SK-MEL-5 (cell line): Measurements from ENCODE around the gene HNF1A. TPM values are rescaled to one million over a fixed set of nuclear protein-coding genes. Genes with fewer than 3 reads are reported as not detected.
"Not testable (repeated sequence)": the region's sequence is repeated elsewhere in the genome, so short reads cannot be mapped to it uniquely, and the experiment has no call there.

Experiments used
- DNase-seq: peaks from one replicate; pipeline ENCODE4 v3.0.0-alpha.2; 2016; ENCODE audit warnings: low read depth, low spot score
- in situ Hi-C: cut with HindIII; loops from 2 replicates; pipeline ENCODE4 v1.10.0; 2016; ENCODE audit warnings: low sequenced_read_pairs, high pct_unique_total_duplicates, low pct_unique_long_range_greater_than_20kb
- total RNA-seq: library from RNA; depleted of rRNA; stranded (reverse); fragments of >200 nt; shearing (Covaris generic); gene quantifications from 2 replicates; pipeline ENCODE4 v1.2.3, GENCODE V29; 2014

HNF1A gene
- total RNA-seq, 1 experiment from 2014 or later, result not detected

DNA sequence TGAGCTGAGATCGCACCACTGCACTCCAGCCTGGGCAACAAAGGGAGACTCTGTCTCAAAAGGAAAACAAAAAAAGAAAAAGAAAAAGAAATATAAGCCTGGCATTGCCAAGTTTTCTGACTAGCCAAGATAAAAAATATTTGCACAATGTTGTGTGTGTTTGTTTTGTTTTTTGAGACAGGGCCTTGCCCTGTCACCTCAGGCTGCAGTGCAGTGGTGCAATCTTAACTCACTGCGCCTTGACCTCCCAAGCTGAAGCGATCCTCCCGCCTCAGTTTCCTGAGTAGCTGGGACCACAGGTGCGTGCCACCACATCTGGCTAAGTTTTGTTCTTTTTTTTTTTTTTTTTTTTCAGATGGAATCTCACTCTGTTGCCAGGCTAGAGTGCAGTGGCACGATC is 43.4 kb downstream of the HNF1A start:
- in situ Hi-C loops, result no loop called here
- DNase-seq, result no peak

DNA sequence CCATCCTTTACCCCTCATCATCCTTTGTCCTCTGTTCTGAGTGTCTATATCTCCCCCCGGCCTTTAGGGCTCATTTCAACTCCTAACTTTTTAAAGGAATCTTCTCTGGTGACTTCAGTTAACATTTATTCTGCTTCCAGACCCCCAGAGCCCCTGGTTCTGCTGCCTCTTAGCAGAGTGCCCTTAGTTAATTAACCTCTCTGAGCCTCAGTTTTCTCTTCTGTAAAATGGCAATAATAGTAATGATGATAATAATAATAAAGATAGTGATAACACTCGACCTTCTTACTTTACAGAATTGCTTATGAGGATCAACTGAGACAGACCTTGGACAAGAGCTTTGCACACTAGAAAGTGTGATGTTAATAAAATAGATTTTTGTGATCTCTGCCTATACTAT is 44.4 kb downstream of the HNF1A start:
- in situ Hi-C loops, result no loop called here
- no peak for DNase-seq

DNA sequence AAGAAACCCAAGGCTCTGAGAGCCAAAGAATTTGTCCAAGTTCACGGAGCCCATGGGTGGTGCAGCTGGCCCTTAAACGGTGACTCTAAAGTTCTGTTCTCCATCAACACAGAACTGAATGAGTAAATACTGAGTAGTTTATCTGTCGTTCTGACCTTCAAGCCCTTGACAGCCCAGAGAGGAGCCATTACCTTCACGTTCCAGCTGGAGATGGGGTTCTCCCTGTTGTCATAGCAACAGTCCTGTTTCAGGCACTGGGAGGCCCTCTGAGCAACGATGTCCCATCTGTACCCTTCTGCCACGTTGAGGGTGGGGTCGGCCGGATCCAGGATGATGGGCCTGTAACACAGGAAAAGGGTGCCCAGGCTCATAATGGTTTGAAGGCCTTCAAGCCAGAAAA is 45.5 kb downstream of the HNF1A start:
- in situ Hi-C loops, result no loop called here
- no peak for DNase-seq

DNA sequence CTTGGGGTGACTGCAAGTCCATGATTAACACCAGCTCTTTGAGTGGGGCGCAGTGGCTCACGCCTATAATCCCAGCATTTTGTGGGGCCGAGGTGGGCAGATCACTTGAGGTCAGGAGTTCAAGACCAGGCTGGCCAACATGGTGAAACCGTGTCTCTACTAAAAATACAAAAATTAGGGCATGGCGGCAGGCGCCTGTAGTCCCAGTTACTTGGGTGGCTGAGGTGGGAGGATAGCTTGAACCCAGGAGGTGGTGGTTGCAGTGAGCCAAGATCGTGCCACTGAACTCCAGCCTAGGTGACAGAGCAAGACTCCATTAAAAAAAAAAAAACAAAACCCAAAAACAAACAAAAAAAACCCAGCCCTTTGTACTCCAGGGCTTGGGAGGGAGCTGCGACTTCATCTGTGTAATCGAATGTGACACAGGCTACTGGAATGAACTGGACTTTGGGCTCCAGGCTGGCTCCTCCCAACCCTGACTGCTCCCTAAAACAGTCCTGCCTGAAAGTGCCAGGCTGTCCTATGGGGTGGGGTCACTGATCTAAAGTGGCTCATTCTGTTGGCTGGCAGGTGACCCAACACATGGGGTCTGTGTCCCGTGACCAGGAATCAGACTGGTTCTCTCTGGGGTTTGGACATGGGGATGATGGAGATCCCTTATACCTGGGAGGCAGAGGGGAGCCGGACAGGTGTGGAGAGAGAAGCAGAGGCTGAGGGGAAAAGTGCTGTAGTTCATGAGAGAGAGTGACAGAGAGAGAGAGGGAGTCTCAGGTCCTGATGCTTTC is 47.3 kb downstream of the HNF1A start:
- DNase-seq, result no peak
- in situ Hi-C loops, result no loop called here

DNA sequence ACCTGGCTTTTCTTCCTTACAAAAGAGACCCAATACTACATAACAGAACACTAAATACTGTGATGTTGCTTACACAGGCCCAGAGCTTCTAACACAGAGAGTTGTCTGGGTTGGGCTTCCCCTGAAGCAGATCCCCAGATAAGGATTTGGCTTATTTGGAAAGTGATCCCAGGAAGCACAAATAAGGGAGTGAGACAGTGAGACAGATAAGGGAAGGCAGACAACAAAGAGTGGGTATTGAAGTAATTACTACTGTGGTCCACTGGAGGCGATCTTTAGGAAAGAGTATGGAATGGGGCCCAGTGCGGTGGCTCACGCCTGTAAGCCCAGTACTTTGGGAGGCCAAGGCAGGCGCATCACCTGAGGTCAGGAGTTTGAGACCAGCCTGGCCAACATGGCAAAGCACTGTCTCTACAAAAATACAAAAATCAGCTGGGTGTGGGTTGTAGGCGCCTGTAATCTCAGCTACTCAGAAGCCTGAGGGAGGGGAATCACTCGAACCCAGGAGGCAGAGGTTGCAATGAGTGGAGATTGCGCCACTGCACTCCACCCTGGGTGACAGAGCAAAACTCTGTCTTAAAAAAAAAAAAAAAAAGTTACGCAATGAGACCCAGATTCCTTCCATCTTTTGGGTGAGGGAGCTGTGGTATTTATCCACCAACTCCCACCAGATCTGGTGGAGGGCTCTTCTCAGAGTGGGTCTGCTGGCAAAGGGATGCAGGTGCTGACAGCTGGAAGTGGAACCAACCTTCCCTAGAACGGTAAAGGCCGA is 48.1 kb downstream of the HNF1A start:
- in situ Hi-C loops, result no loop called here
- no peak for DNase-seq

DNA sequence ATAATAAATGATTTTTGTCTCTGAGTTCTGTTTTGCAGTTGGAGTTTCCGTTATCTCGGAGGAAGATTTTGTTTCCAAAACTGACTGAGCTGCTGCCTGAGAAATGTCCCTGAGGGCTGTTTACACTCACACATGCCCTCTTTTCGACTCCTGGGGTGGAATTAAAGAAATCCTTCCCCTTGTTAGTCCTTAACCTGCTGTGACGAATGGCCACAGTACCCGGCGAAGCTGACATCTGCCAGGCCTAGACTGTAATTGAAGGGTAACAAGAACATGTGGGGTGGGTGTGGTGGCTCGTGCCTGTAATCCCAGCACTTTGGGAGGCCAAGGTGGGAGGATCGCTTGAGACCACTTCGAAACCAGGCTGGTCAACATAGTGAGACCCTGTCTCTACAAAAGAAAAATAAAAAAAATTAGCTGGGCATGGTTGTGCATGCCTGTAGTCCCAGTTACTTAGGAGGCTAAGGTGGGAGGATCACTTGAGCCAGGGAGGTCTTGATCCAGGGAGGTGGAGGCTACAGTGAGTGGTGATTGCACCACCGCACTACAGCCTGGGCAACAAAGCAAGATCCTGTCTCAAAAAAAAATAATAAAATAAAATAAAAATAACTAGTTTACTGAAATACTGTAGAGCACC is 52.4 kb downstream of the HNF1A start:
- in situ Hi-C loops, result no loop called here
- no peak for DNase-seq

DNA sequence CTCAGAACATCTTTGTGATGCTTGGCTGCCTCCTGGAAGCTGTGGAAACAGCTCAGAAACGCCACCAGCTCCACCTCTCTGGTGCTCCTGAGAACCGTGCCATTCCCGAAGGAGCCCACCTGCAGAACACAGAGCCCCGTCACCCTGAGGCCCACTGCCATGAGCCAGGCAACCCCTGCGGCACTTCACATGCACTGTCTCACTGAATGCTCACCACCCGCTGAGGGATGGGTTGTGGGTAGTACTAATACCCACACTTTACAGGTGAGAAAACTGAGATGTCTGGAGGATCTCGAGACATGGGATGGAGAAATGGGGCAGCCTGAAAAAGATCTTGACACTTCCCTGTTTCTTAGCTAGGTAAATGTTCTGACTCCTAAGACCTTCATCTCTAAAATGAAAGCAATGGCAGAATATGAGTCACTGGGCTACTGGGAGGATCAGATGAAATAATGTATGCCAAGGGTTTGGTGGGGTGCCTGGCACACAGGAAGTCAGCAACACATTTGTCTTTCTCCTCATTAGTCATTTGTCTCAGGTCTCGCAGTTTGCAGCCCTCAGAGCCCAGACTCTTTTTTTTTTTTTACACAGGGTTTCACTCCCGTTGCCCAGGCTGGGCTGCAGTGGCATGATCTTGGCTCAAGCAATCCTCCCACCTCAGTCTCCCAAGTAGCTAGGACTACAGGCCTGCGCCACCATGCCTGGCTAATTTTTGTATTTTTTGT is 55.4 kb downstream of the HNF1A start:
- no peak for DNase-seq
- in situ Hi-C loops, result no loop called here

DNA sequence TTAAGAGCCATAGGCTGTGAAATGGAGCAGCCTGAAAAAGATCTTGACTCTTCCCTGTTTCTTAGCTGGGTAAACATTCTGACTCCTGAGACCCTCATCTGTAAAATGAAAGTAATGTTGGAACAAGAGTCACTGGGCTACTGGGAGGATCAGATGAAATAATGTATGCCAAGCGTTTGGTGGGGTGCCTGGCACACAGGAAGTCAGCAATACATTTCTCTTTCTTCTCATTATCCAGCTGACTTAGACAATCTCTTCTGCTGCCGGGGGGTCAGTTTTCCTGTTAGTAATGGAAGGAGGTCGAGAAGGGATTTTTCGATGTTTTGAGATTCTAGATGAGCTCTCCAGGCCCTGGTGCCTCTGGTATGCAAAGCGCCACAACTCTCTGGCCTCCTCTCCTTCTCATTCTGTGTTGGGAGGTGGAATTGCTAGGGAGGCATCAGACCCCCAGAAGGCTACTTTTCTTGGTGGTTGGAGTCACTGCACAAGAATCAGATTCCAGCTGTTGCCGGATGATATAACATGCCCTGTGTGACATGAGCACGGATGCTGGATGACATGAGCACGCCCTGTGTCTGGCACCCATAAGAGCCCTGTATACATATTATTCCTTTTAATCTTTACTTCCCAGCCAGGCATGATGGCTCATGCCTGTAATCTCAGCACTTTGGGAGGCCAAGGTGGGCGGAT is 56.4 kb downstream of the HNF1A start:
- no peak for DNase-seq

DNA sequence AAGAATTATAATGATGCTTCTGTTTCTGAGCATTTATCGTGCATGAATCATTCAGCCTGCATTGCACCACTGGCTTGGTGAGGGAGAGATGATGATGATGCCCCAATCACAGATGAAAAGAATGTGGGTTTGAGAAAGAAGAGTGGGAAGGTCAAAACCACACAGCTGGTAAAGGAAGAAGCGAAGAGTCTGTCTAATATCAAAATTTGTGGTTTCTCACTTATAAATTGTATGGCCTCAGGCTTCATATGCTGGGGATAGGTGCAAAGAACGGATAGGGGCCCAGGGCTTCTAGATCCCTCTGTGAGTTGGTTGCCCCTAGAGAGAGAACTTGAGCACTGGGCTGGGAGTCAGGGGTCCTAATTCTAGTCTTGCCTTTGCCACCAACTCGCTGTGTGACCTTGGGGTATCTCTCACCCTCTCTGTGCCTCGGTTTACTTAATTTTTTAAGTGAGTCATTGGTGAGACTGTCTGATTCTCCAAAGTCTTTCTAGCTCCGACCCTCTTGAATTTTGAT is 58.5 kb downstream of the HNF1A start:
- peak; percentile 35 for DNase-seq
- in situ Hi-C loops, result no loop called here

More for the DNA sequence above, 56.4 kb downstream of the HNF1A start:
- in situ Hi-C loops, result no loop called here

DNA sequence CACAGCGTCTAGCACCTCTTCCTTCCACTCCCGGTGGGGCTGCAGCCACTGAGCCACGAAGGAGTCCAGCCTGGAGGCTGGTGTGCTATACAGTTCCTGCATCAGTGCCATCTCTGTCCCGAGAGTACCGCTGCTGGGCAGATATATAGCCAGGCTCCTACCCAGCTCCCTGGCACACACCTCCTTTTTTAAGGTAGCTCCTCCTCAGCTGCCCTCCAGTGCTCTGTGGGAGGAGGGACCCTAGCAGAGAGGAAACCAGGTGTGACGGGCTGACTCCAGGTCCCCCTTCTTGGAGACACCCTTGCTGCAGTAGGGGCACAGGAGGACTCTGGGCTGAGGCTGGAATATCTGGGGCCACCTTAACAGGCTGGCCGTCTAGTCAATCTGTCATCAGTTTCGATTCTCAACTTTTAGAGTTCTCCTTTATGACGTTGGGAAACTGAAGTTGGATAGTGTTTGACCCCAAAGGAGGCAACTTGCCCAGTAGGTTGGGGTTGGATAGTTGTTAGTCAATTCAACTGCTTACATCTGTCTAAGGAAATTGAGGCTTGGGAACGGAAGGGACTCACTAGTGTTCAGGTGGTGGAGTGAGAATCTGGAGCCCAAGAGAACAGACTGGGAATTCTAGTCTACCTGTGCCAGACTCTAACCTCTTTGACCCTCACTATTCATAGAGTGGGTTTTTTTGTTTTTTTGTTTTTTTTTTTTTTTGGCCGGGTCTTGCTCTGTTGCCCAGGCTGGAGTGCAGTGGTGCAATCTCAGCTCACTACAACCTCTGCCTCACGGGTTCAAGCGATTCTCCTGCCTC is 60.7 kb downstream of the HNF1A start, which contains the start of gene OASL:
TSS of gene OASL (minus strand) at position 386 of the 808 bp plus-strand sequence. CDS start at position 111, 275 bp downstream.
- peak; percentile 52 for DNase-seq
- in situ Hi-C loops, result no loop called here

DNA sequence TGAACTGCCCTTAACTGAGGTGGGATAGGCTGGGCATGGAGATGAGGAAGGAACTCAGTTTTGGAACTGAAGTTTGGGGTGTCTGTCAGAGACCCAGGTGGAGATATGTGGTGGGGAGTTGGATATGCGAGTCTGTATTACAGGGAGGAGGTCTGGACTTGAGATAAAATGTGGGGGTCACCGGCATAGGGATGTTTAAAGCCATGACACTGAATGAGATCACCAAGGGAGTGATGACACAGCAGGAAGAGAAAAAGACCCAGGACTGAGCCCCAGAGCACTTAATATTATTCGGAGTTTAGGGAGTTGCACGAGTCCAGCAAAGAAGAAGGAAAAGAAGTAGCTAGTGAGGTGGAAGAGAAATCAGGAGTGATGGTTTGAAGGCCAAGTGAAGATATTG is 64.7 kb downstream of the HNF1A start:
- no peak for DNase-seq
- in situ Hi-C loops, result no loop called here

DNA sequence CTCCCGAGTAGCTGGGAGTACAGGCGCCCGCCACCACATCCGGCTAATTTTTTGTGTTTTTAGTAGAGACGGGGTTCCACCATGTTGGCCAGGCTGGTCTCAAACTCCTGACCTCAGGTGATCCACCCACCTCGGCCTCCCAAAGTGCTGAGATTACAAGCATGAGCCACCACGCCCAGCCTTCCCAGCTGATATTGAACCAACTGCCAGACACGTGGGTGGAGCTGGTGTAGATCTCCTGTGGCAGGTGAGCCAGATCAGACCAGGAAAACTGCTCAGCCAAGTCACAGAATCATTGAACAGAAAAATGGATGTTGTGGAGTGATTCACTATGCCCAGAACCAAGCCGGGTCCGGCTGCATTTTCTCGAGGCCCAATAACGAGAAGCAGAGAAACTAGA is 69.1 kb downstream of the HNF1A start:
- DNase-seq, in situ Hi-C loops: not testable (repeated sequence)

DNA sequence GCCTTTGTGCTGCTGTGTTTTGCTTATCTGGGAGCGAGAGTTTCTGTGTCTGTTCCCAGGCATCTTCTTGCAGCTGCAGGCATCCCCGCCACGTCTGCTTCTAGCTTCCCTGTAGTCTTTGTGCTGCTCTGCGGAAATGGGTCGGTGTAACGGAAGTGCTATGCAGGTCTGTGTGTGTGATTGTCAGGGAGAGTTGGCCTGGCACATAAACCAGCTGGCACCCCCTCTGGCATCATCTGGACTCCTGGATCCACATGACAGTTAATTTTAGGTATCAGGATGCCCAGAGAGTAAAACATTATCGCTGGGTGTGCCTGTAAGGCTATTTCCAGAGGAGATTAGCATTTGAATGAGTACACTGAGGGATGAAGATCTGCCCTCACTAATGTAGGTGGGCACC is 70.1 kb downstream of the HNF1A start:
- in situ Hi-C loops, result no loop called here
- no peak for DNase-seq

DNA sequence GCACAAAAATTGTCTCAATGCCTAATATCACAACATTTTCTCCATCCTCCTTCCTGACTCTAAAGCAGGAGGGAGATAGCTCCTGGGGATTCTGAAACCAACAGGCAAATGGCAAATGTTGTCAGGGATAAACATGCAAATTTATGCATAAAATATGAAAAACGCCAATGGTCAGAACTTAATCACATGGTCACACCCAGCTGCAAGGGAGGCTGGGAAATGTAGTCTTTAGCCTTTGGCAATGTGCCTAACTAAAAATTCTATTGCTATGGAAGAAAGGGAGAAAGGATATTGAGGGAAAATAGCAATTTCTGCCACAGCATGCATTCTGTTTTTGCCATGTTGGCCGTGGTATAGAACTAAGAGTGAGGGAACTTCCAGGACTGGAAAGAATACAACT is 72.4 kb downstream of the HNF1A start:
- in situ Hi-C loops, result no loop called here
- DNase-seq, result peak; percentile 59
